ENCODE results near the gene AKT3. TPM values are rescaled to one million over a fixed set of nuclear protein-coding genes. Genes with fewer than 3 reads are reported as not detected.

The AKT3 gene
- total and polyA plus RNA-seq, 4 donors: 7.1 to 53.1 (median 23.8) TPM

GRCh38 chr1:243505986-243506689 is 343.9 kb downstream of the AKT3 start:
- no peak overlapping the region for H3K9ac ChIP-seq (ENCODE audit: insufficient read depth in 1 of 2, low read length in 2 of 2)
- ATAC-seq (ENCODE audit: insufficient read depth, low FRiP score): no peak

GRCh38 chr1:243503155-243503554 is 346.9 kb downstream of the AKT3 start:
- no peaks in the 10 kb centered on the region for H3K4me1 ChIP-seq (ENCODE audit: control insufficient read depth in 5 of 5, insufficient read depth in 5 of 5, low read length in 5 of 5)
- 95 to 96% methylated on average over 8 of the region's 8 CpGs for WGBS, 2 donors
- ATAC-seq (ENCODE audit: insufficient read depth, low FRiP score) (no peak), DNase-seq (no peak)
- peaks cover 2 to 11% (median 3%) of the 10 kb centered on the region in 4 donors for H3K36me3 ChIP-seq (ENCODE audit: control insufficient read depth in 4 of 4, insufficient read depth in 4 of 4, low read length in 4 of 4)
- no peaks in the 10 kb centered on the region for H3K9me3 ChIP-seq (ENCODE audit: control insufficient read depth in 4 of 4, insufficient read depth in 3 of 4, low read length in 3 of 4)
- H3K4me3 ChIP-seq: no peak overlapping the region
- no peak for TF ChIP-seq CTCF (IDR thresholded peaks at IDR 0.05; ENCODE audit: control extremely low read depth, extremely low read depth)
- H3K27ac ChIP-seq (ENCODE audit: low read depth in 1 of 2, low read length in 1 of 2): no peak overlapping the region
- no peak overlapping the region for H3K9ac ChIP-seq (ENCODE audit: insufficient read depth in 1 of 2, low read length in 2 of 2)
- no peaks in the 10 kb centered on the region for H3K27me3 ChIP-seq (ENCODE audit: control insufficient read depth in 3 of 3, insufficient read depth in 3 of 3, low read length in 2 of 3)

More at GRCh38 chr1:243505986-243506689, 343.9 kb downstream of the AKT3 start:
- H3K36me3 ChIP-seq (ENCODE audit: control insufficient read depth in 4 of 4, insufficient read depth in 4 of 4, low read length in 4 of 4): peaks cover 2 to 11% (median 9%) of the 10 kb centered on the region in 4 donors
- no peaks in the 10 kb centered on the region for H3K4me1 ChIP-seq (ENCODE audit: control insufficient read depth in 5 of 5, insufficient read depth in 5 of 5, low read length in 5 of 5)
- no peaks in the 10 kb centered on the region for H3K27me3 ChIP-seq (ENCODE audit: control insufficient read depth in 3 of 3, insufficient read depth in 3 of 3, low read length in 2 of 3)
- no peak for DNase-seq
- no peak for TF ChIP-seq CTCF (IDR thresholded peaks at IDR 0.05; ENCODE audit: control extremely low read depth, extremely low read depth)
- H3K9me3 ChIP-seq (ENCODE audit: control insufficient read depth in 4 of 4, insufficient read depth in 3 of 4, low read length in 3 of 4): no peaks in the 10 kb centered on the region
- H3K4me3 ChIP-seq: no peak overlapping the region
- 72 to 85% methylated on average over 10 of the region's 10 CpGs for WGBS, 2 donors
- no peak overlapping the region for H3K27ac ChIP-seq (ENCODE audit: low read depth in 1 of 2, low read length in 1 of 2)

- no peak for TF ChIP-seq CTCF (IDR thresholded peaks at IDR 0.05; ENCODE audit: control extremely low read depth, extremely low read depth)
- H3K36me3 ChIP-seq (ENCODE audit: control insufficient read depth in 4 of 4, insufficient read depth in 4 of 4, low read length in 4 of 4): peaks cover 2 to 11% (median 3%) of the 10 kb centered on the region in 4 donors
- H3K9ac ChIP-seq (ENCODE audit: insufficient read depth in 1 of 2, low read length in 2 of 2): no peak overlapping the region
- WGBS, 2 donors: 84 to 90% methylated on average over 5 of the region's 5 CpGs
- DNase-seq: no peak
- no peaks in the 10 kb centered on the region for H3K27me3 ChIP-seq (ENCODE audit: control insufficient read depth in 3 of 3, insufficient read depth in 3 of 3, low read length in 2 of 3)
- no peak overlapping the region for H3K27ac ChIP-seq (ENCODE audit: low read depth in 1 of 2, low read length in 1 of 2)
- no peak for ATAC-seq (ENCODE audit: insufficient read depth, low FRiP score)
- H3K9me3 ChIP-seq (ENCODE audit: control insufficient read depth in 4 of 4, insufficient read depth in 3 of 4, low read length in 3 of 4): no peaks in the 10 kb centered on the region
- H3K4me1 ChIP-seq (ENCODE audit: control insufficient read depth in 5 of 5, insufficient read depth in 5 of 5, low read length in 5 of 5): no peaks in the 10 kb centered on the region
- no peak overlapping the region for H3K4me3 ChIP-seq
These were observed 349.0 kb downstream of the AKT3 start for GRCh38 chr1:243501002-243501401.
